Thoracic aorta (tissue), 2 donors: ENCODE measurements around the gene MIX23. TPM values are rescaled to one million over a fixed set of nuclear protein-coding genes. Genes with fewer than 3 reads are reported as not detected.
"Not testable (repeated sequence)": the region's sequence is repeated elsewhere in the genome, so short reads cannot be mapped to it uniquely, and the experiment has no call there.

Experiments used
- ATAC-seq: fragments of 150-250 bp; one replicate; pipeline ENCODE4 v1.8.0; 2017; ENCODE audit warnings: low read depth; ENCODE audit not compliant: insufficient number of reproducible peaks, low FRiP score
- DNase-seq: peaks from one replicate; pipeline ENCODE4 v3.0.0-alpha.2; 2020; ENCODE audit warnings: low spot score
- H3K27ac ChIP-seq, 2 donors: fragments of 200-600 bp; sonication (generic); 1 replicate in 1 of 2; 2 replicates in 1 of 2; pipeline ENCODE4 v1.5.1; 2016; ENCODE audit warnings: mild to moderate bottlenecking in 2 of 2, moderate library complexity in 2 of 2
- H3K27me3 ChIP-seq: fragments of 200-600 bp; sonication (generic); replicated peaks from 2 replicates; pipeline ENCODE4 v1.6.0; 2016; ENCODE audit warnings: mild to moderate bottlenecking; ENCODE audit not compliant: insufficient read depth
- H3K36me3 ChIP-seq: fragments of 200-600 bp; sonication (generic); one replicate; pipeline ENCODE4 v1.5.1; 2016
- H3K4me1 ChIP-seq, 2 donors: fragments of 200-600 bp; sonication (generic); 1 replicate in 1 of 2; 2 replicates in 1 of 2; pipeline versions ENCODE4 v1.5.1 to v1.6.0; 2016; ENCODE audit warnings: low read depth in 2 of 2, mild to moderate bottlenecking in 1 of 2; ENCODE audit not compliant: control insufficient read depth in 1 of 2
- H3K4me3 ChIP-seq: fragments of 200-600 bp; sonication (generic); 2 replicates; pipeline ENCODE4 v1.5.1; 2016; ENCODE audit warnings: mild to moderate bottlenecking
- H3K9me3 ChIP-seq: fragments of 200-600 bp; sonication (generic); 2 replicates; pipeline ENCODE4 v1.5.1; 2016
- total RNA-seq, 2 donors: library from RNA; depleted of rRNA; stranded (reverse); fragments of >200 nt; gene quantifications; one replicate each; pipeline versions ENCODE4 v1.1.0 to v1.2.3, GENCODE V29; 2016
- TF ChIP-seq, protein P1 (sequence below): fragments of 200-600 bp; sonication (generic); IDR thresholded peaks from one replicate; pipeline ENCODE4 v1.5.1; 2019; ENCODE audit warnings: antibody characterized with exemption

The MIX23 gene
- total RNA-seq, 2 donors from 2014 or later = 10.7 to 13.4 TPM

DNA sequence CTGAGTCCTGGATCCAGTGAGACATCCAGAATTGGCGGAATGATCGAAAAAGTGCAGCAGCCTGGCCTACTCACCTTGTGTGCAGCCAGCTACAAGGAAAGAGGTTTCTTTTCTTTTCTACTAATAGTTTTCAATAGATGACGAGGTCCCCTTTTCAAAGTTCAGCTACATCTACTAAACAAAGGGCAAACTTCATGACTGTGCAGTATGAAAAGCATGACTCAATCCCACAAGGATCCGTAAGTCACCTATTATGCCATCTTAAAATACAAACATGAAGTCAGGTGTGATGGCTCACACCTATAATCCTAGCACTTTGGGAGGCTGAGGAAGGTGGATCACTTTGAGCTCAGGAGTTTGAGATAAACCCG is 16.7 kb downstream of the MIX23 start:
- ATAC-seq = no peak
- Histone ChIP-seq H3K36me3 (peaks cover 10% of the 10 kb centered on the region), H3K27me3 (no peaks in the 10 kb centered on the region), H3K9me3 (no peaks in the 10 kb centered on the region), H3K4me1 (no peaks in the 10 kb centered on the region), H3K4me3 (no peak overlapping the region), H3K27ac (no peak overlapping the region)
- TF ChIP-seq, protein P1, sequence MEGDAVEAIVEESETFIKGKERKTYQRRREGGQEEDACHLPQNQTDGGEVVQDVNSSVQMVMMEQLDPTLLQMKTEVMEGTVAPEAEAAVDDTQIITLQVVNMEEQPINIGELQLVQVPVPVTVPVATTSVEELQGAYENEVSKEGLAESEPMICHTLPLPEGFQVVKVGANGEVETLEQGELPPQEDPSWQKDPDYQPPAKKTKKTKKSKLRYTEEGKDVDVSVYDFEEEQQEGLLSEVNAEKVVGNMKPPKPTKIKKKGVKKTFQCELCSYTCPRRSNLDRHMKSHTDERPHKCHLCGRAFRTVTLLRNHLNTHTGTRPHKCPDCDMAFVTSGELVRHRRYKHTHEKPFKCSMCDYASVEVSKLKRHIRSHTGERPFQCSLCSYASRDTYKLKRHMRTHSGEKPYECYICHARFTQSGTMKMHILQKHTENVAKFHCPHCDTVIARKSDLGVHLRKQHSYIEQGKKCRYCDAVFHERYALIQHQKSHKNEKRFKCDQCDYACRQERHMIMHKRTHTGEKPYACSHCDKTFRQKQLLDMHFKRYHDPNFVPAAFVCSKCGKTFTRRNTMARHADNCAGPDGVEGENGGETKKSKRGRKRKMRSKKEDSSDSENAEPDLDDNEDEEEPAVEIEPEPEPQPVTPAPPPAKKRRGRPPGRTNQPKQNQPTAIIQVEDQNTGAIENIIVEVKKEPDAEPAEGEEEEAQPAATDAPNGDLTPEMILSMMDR = no peak
- DNase-seq = no peak

DNA sequence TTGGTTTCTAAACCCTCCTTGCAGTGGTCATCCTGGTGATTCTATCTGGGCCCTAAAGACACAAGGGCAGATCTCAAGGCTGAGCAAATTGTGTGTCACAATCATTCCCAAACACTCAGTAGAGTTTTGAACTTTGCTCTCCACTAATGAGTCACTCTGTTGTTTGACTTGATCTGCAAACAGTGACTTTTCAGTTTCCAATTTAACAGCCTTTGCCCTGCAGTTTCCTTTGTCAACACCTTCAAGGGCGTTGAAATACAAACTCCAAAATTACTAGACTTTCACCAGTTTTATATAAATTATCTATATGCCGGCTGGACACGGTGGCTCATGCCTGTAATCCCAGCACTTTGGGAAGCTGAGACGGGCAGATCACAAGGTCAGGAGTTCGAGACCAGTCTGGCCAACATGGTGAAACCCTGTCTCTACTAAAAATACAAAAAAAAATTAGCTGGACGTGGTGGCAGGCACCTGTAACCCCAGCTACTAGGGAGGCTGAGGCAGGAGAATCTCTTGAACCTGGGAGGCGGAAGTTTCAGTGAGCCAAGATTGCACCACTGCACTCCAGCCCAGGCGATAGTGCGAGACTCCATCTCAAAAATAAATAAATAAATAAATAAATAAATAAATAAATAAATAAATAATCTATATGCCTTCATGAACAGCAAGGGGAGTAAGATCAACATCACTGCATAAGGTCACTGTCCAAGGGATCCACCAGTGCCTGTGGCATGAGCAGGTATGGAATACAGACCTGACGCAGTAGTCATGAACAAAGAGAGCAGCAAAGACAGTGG is 17.3 kb downstream of the MIX23 start:
- not testable (repeated sequence) for ATAC-seq

DNA sequence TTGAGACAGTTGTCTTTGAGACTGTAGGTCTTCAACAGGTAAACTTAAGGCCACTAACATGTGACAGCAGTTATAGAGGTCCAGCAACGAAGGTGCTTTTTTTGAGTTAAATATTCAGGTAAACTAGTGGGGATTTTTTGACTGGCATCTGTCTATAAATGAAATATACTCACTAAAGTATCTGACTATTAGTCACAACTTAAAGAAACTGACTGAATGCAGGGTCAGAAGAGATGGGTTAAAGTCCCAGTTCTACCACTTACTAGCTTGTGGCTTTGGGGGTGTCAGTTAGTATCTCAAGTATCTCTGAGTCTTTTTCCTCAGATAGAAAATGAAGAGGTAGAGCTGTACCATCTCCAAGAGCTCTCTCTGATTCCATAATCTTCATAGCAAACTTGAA is 18.0 kb downstream of the MIX23 start:
- H3K9me3 ChIP-seq = no peaks in the 10 kb centered on the region
- H3K36me3 ChIP-seq = peaks cover 10% of the 10 kb centered on the region
- no peak overlapping the region for H3K4me3 ChIP-seq
- ATAC-seq (no peak), DNase-seq (no peak)
- H3K4me1 ChIP-seq = no peaks in the 10 kb centered on the region
- TF ChIP-seq, protein P1 = no peak
- H3K27ac ChIP-seq = no peak overlapping the region
- H3K27me3 ChIP-seq = no peaks in the 10 kb centered on the region

More for the DNA sequence above, 17.3 kb downstream of the MIX23 start:
- peaks cover 10% of the 10 kb centered on the region for H3K36me3 ChIP-seq
- H3K27ac ChIP-seq, H3K9me3 ChIP-seq, DNase-seq, H3K4me3 ChIP-seq, H3K4me1 ChIP-seq, H3K27me3 ChIP-seq: not testable (repeated sequence)

DNA sequence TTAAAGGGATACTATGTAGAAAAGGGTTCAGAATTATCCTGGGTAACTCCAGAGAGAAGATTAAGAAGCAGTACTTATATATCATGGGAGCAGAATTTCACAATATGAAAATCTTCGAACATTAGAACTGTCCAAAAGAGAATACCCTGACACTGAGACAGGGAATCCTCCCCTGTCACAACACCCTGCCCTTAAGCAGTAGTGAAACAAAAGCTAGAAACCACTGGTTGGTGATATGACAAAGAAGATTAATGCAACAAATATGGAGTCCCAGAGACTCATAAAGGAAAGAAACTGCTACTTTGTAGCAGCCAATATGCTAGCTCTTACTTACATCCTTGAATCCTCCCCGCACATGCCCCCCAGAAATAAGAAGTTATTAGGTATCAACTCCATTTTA is 18.5 kb downstream of the MIX23 start:
- TF ChIP-seq, protein P1 = no peak
- H3K36me3 ChIP-seq = peaks cover 7% of the 10 kb centered on the region
- DNase-seq (no peak), ATAC-seq (no peak)
- no peak overlapping the region for H3K27ac ChIP-seq
- H3K4me3 ChIP-seq = no peak overlapping the region
- no peaks in the 10 kb centered on the region for H3K4me1 ChIP-seq
- no peaks in the 10 kb centered on the region for H3K27me3 ChIP-seq
- no peaks in the 10 kb centered on the region for H3K9me3 ChIP-seq

DNA sequence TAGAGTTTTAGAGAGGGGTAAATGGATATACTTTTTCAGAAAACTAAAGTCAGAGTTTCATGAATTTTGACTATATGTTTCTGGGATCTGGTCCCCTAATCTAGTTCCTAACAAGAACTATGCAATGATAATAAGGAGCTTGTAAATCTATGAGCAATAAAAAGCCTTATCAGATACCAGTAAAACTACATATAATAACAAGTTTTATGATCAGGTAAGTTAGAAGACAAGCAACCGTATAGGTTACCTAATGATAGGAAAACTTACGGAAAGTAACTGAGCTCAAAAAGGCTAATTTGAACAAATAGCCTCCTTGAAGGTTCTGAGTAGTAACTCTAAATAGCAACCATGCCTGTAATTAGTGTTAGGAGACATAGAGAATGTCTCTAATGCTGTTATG is 21.0 kb downstream of the MIX23 start:
- Histone ChIP-seq H3K9me3 (no peaks in the 10 kb centered on the region), H3K4me3 (no peak overlapping the region), H3K36me3 (peaks cover 4% of the 10 kb centered on the region), H3K4me1 (no peaks in the 10 kb centered on the region), H3K27ac (no peak overlapping the region), H3K27me3 (no peaks in the 10 kb centered on the region)
- TF ChIP-seq, protein P1 = no peak
- ATAC-seq = no peak
- DNase-seq = no peak

DNA sequence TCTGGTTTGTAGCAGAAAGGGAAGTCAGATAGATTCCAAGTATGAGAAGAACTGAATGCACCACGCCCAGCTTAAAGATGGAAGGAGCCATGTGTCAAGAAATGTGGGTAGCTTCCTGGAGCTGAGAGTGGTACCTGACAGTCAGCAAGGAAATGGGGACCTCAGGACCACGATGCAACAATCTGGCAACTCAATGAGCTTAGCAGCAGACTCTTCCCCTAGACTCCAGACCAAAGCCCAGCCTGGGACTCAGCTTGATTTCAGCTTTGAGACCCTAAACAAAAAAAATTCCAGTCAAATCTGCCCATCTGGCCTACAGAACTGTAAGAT is 24.4 kb downstream of the MIX23 start:
- H3K36me3 ChIP-seq = no peaks in the 10 kb centered on the region
- ATAC-seq = no peak
- TF ChIP-seq, protein P1 = no peak
- H3K27ac ChIP-seq = no peak overlapping the region
- no peak overlapping the region for H3K4me3 ChIP-seq
- no peaks in the 10 kb centered on the region for H3K9me3 ChIP-seq
- DNase-seq = no peak
- no peaks in the 10 kb centered on the region for H3K4me1 ChIP-seq
- no peaks in the 10 kb centered on the region for H3K27me3 ChIP-seq
